Activated CD4-positive, alpha-beta T cell treated with anti-CD3 and anti-CD28 coated beads, Interleukin-10, Interleukin-2, amounts not matched to agents 100 ng/mL and 50 ng/mL, durations not matched to agents 16 hours and 8 hours (primary cell): ENCODE measurements around the gene SP110.
"Not testable (repeated sequence)": the region's sequence is repeated elsewhere in the genome, so short reads cannot be mapped to it uniquely, and the experiment has no call there.

ENCODE experiments used
- DNase-seq: peaks from one replicate; pipeline ENCODE4 v3.0.0-alpha.2; 2020

The SP110 gene

GRCh38 chr2:230222829-230223228, 3.0 kb upstream of the SP110 start:
- not testable (repeated sequence) for DNase-seq

GRCh38 chr2:230221493-230221892, 1.7 kb upstream of the SP110 start:
- no peak for DNase-seq

- no peak for DNase-seq
These were observed 674 bp upstream of the SP110 start for GRCh38 chr2:230220347-230220969.

- no peak for DNase-seq
These were observed 1.4 kb downstream of the SP110 start for GRCh38 chr2:230218421-230218820.

GRCh38 chr2:230217424-230217823, 2.4 kb downstream of the SP110 start:
- no peak for DNase-seq

GRCh38 chr2:230216489-230216888, 3.3 kb downstream of the SP110 start:
- peak; percentile 52 for DNase-seq

GRCh38 chr2:230209422-230210051, 10.2 kb downstream of the SP110 start:
- DNase-seq: no peak

- no peak for DNase-seq
These were observed 11.2 kb downstream of the SP110 start for GRCh38 chr2:230208576-230208975.

- peak; percentile 72 for DNase-seq
These were observed 14.1 kb downstream of the SP110 start for GRCh38 chr2:230205721-230206120.

GRCh38 chr2:230205034-230205433, 14.8 kb downstream of the SP110 start:
- no peak for DNase-seq

GRCh38 chr2:230203110-230203676, 16.6 kb downstream of the SP110 start:
- DNase-seq: peak; percentile 23

- peak; percentile 73 for DNase-seq
These were observed 17.2 kb downstream of the SP110 start for GRCh38 chr2:230202430-230203109.

- DNase-seq: no peak
These were observed 34.8 kb downstream of the SP110 start for GRCh38 chr2:230184727-230185578.

- no peak for DNase-seq
These were observed 38.6 kb downstream of the SP110 start for GRCh38 chr2:230181195-230181594.

GRCh38 chr2:230179907-230180306, 39.9 kb downstream of the SP110 start:
- no peak for DNase-seq

- no peak for DNase-seq
These were observed 41.0 kb downstream of the SP110 start for GRCh38 chr2:230178546-230179485.

- no peak for DNase-seq
These were observed 42.8 kb downstream of the SP110 start for GRCh38 chr2:230176996-230177395.

- no peak for DNase-seq
These were observed 45.3 kb downstream of the SP110 start for GRCh38 chr2:230174466-230174865.

- DNase-seq: no peak
These were observed 46.9 kb downstream of the SP110 start for GRCh38 chr2:230172852-230173251.

GRCh38 chr2:230172156-230172555, 47.6 kb downstream of the SP110 start:
- DNase-seq: no peak

GRCh38 chr2:230170532-230170931, 49.3 kb downstream of the SP110 start:
- DNase-seq: peak; percentile 52
